Glomerular endothelial cell (primary cell): ENCODE measurements around the gene ANKDD1A. TPM values are rescaled to one million over a fixed set of nuclear protein-coding genes. Genes with fewer than 3 reads are reported as not detected.

Source experiments
- total RNA-seq: library from RNA; depleted of rRNA; stranded (reverse); fragments of >200 nt; gene quantifications from 2 replicates; pipeline ENCODE4 v1.2.3, GENCODE V29; 2015

Gene ANKDD1A
- total RNA-seq, 1 donor from 2014 or later: 6.2 TPM

Other genes with a start within 250 kb of the ANKDD1A start
- gene RBPMS2, start 136.3 kb upstream of the ANKDD1A start, total RNA-seq: 0.58 and 2.5 TPM in 2 replicates
- gene PIF1, start 86.3 kb upstream of the ANKDD1A start, total RNA-seq: 4.6 and 7.5 TPM in 2 replicates
- gene PLEKHO2, start 70.0 kb upstream of the ANKDD1A start, total RNA-seq: 54.9 and 72.1 TPM in 2 replicates
- gene SPG21, start 78.0 kb downstream of the ANKDD1A start, total RNA-seq: 97.1 and 102 TPM in 2 replicates
- 18.2 and 22.4 TPM in 2 replicates for gene MTFMT, start 117.7 kb downstream of the ANKDD1A start, total RNA-seq
- not detected in 2 replicates for gene SLC51B, start 133.5 kb downstream of the ANKDD1A start, total RNA-seq
- not detected in 2 replicates for gene RASL12, start 156.1 kb downstream of the ANKDD1A start, total RNA-seq
- gene KBTBD13, start 164.8 kb downstream of the ANKDD1A start, total RNA-seq: not detected in 2 replicates
- gene UBAP1L, start 203.3 kb downstream of the ANKDD1A start, total RNA-seq: 0.53 and 1.6 TPM in 2 replicates
- 16.6 and 18.1 TPM in 2 replicates for gene PDCD7, start 221.9 kb downstream of the ANKDD1A start, total RNA-seq